NCI-H510A treated with DMSO at 0.1 percent for 48 hours (cell line): Measurements from ENCODE around the gene FAM76A.
"Not testable (repeated sequence)": the region's sequence is repeated elsewhere in the genome, so short reads cannot be mapped to it uniquely, and the experiment has no call there.

Source experiments
- DNase-seq: peaks from one replicate; lab custom pipeline; 2025; lab: John Stamatoyannopoulos, UW

The FAM76A gene

DNA sequence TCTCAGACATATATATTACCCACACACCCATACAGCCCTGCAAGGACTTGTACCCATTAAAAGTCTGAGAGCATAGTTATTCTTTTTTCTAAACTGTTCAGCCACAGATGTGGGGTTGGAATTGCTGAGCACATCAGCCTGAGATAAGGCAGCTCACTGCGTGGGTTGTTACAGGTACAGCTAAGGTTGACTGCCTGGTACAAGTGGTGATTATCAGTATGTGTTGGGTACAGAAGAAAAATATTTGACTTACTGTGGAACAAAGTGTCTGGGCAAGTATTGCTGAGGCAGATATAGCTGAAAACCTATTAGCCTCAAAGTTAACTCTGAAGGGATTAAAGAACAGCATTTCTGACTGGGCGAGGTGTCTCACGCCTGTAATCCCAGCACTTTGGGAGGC is 52.3 kb downstream of the FAM76A start:
- DNase-seq = no peak

DNA sequence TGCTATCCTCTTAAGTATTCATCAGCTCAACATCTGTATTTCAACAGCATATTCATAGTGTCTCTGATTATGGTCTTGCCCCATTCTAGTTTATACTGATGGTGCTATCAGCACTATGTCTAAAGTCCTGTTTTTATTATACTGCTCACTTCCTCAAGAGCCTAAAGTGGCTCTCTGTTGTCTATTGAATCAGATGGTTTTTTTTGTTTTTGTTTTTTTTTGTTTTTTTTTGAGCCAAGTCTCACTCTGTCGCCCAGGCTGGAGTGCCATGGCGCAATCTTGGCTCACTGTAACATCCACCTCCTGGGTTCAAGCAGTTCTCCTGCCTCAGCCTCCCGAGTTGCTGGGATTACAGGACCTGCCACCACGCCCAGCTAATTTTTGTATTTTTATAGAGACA is 53.4 kb downstream of the FAM76A start:
- no peak for DNase-seq

GRCh38 chr1:27782950-27783349 is 57.2 kb downstream of the FAM76A start:
- DNase-seq = no peak

GRCh38 chr1:27784700-27785099 is 58.9 kb downstream of the FAM76A start:
- no peak for DNase-seq

- no peak for DNase-seq
Measured at GRCh38 chr1:27785781-27786455, 60.2 kb downstream of the FAM76A start.

DNA sequence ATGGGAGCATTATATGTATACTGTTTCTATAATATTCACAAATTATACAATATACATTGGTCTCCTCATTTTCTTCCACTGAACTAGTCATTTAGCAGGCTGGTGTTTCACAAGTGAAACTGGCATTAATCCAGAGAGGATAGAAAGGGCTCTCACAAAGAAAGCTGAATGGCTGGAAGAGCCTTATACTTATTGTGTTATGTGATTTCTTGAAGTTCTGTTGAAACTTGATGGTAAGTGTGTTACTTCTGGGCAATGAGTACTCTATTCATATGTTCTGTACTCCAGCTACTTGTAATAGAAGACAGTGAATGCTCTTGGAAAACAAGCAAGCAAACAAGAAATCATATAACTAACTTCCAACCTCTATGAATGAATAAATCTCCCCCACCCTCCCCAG is 62.1 kb downstream of the FAM76A start:
- no peak for DNase-seq

DNA sequence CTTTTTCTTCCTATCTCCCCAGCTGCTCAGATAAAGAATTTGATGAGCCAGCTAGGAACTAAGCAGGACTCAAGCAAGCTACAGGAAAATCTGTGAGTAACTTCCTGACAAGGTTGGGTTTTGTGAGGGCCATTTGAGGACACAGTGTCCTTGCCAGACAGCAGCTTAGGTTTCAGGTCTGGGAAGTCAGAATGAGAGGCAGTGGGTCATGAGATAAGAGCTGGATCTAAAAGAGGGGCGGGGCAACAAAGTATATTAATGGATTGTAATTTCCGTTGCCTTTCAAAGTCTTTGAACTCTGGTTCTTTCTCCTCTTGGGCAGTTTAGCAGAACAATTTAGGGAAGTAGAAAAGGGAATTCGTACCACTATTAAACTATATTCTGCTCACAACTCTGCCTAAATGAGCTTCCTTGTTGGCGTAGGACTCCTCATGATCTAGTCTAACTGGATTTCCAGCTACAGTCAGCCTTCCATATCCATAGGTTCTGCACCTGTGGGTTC is 63.8 kb downstream of the FAM76A start:
- no peak for DNase-seq

DNA sequence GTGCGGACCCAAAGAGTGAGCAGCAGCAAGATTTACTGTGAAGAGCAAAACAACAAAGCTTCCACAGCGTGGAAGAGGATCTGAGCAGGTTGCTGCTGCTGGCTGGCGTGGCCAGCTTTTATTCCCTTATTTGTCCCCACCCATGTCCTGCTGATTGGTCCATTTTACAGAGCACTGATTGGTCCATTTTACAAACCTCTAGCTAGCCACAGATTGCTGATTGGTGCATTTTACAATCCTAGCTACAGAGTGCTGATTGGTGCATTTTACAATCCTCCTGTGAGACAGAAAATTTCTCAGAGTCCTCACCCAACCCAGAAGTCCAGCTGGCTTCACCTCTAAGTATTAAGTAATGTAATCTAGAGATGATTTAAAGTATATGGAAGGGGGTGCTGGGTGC is 64.5 kb downstream of the FAM76A start:
- DNase-seq = not testable (repeated sequence)

- DNase-seq = no peak
Measured at GRCh38 chr1:27795601-27796000, 69.8 kb downstream of the FAM76A start.

DNA sequence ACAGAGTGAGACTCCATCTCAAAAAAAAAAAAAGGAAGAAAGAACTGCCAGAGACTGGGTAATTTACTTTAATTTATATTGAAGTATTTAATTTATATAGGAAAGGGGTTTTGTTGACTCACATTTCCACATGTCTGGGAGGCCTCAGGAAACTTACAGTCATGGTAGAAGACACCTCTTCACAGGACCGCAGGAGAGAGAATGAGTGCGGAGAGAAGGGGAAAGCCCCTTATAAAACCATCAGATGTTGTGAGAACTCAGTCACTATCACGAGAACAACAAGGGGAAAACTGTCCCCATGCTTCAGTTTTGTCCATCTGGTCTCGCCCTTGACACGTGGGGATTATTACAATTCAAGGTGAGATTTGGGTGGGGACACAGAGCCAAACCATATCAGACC is 79.0 kb downstream of the FAM76A start:
- no peak for DNase-seq

GRCh38 chr1:27806758-27807157 is 81.0 kb downstream of the FAM76A start:
- DNase-seq = no peak

GRCh38 chr1:27807385-27807784 is 81.6 kb downstream of the FAM76A start:
- no peak for DNase-seq

DNA sequence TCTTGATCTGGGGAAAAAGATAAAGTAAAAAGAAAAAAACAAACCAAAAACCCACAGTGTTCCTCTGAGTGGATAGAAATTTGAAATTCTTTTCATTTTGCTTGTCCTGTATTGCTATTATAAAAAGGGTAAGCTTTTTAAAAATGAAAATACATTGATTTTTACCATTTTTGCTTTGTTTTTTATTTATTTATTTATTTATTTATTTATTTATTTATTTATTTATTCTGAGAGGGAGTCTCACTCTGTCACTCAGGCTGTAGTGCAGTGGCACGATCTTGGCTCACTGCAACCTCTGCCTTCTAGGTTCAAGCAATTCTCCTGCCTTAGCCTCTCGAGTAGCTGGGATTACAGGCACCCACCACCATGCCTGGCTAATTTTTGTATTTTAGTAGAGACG is 82.4 kb downstream of the FAM76A start:
- DNase-seq = not testable (repeated sequence)

DNA sequence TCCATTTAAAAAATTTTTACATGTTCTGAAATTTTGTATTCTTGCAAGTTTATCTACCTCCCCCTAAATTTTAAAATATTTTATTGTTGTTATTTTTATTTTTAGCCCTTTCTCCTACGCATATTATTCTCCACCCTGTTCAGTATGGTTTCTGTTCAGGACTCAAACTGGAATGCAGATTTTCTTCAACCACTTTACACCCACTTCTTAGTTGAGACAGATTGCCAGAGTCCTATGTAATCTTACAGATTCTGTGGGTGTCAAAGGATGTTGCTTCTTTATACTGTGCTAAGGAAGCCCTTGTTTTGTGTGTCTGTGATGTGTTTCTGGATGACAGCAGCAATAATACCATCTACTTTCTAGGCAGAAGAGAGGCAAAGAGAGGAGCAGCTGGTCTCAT is 84.1 kb downstream of the FAM76A start:
- no peak for DNase-seq

GRCh38 chr1:27811741-27812500 is 86.2 kb downstream of the FAM76A start:
- no peak for DNase-seq
